GM18907 (cell line): ENCODE results near the gene UBAC1.

Experiments used
- ATAC-seq: cut with Tn5 transposase; IDR thresholded peaks from one replicate; pipeline ENCODE4 v1.9.1; 2021; ENCODE audit warnings: mild to moderate bottlenecking, moderate library complexity; ENCODE audit not compliant: unreplicated experiment

The UBAC1 gene

DNA sequence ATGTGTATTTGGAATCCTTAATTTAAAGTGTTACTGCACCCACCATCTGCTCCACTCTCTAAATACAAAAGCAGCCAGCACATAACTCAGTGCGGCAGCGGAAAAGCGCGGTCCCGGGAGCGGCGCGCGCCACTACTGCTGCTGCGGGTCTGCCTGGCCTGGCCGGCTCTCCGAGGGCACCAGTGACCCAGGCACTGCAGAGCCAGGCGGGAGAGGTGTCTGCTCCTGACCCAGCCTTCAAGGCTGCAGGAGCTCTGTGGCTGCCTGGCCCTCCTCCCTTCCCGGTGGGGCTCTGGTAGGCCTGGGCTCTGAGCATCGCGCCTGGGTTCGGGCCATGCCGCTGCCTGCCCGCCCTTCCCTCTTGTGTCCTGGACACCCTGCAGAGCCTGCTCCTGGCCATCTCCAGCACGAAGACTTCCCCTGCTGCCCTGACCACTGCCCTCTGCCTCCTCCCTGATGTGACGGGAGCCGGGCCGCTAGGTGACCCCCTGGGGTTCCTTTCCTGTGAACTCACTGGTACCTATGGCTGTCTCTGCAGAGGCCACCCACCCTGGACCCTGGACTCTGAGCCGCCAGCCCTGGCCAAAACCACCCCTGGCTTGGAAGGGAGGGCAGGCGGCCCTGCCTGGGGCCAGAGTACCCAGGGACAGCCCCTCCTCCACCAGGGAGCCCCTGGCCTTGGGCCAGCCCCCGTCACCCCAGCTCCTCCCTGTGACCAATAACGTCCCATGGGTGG lies 32.8 kb upstream of the UBAC1 start:
- ATAC-seq, result no peak

DNA sequence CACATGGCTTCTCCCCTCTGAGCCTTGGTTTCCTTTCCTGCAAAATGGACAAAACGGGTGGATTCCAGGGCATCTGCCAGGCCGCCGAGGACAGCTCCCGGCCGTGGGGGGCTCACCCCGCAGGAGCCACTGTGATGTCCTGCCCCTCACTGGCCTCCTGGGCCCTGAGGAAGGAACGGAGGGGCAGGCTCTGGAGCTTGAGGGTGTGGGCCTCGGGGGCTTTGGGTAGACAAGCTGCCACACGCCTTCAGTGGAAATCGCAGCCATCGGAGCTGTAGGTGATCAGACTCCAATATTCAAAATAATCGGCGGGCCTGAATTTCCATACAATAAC lies 32.2 kb upstream of the UBAC1 start:
- no peak for ATAC-seq

DNA sequence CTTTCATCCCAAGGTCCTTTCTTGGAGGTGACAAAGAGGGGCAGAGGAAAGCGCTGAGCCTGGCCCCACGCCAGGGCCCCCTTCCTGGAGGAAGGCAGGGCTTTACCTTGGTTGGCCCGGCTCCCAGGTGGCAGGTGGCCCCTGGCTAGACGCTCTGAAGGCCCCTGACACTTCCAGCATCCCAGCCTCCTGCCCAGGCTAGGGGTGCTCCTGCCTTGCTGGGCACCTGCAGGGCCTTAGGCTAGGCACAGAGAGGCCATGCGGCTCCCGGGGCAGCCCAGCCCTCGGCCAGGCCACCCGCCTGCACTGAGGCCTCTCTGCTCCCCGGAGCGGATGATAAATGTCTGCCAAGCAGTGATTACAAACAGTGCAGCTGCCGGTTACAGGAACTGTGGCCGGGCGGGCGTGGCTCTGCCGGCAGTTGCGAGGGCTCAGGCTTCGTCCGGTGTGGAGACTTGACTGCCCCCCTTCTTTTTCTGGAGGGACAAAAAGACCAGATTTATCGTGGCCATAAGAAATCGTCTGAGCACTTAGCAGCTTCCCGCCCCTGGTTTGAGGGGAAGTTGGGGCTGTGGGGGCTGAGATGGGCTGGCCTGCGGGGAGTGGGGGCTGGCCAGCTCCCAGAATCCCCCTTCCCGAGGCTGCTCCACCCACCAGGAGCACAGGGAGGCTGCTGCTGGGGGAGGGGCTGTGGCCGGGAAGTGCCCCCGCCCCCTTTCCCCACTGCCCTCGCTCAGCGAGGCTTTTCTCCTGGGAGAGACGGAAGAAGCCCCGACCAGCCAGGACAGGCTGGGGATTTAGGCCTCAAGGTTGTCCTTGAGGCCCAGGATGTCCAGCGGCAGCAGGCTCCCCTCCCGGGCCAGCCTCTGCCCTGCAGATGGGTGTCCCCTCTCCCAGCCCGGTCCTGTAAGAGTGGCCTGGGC lies 31.6 kb upstream of the UBAC1 start:
- peak; percentile 43 for ATAC-seq

DNA sequence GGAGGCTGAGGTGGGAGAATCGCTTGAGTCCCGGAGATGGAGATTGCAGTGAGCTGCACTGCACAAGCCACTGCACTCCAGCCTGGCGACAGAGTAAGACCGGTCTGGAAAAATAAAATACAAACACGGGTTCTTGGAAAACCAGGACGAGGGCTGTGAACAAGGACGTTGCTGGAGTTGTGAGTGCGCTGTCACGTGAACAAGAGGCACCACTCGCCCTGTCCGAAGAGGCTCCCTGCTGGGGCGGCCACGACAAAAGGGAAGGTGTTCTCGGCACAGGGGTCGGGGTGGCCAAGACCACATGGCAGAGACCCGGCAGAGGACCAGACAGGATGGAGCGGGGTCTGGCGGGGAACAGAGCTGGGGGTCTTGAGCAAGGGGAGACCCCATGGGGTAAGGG lies 30.6 kb upstream of the UBAC1 start:
- ATAC-seq, result no peak

DNA sequence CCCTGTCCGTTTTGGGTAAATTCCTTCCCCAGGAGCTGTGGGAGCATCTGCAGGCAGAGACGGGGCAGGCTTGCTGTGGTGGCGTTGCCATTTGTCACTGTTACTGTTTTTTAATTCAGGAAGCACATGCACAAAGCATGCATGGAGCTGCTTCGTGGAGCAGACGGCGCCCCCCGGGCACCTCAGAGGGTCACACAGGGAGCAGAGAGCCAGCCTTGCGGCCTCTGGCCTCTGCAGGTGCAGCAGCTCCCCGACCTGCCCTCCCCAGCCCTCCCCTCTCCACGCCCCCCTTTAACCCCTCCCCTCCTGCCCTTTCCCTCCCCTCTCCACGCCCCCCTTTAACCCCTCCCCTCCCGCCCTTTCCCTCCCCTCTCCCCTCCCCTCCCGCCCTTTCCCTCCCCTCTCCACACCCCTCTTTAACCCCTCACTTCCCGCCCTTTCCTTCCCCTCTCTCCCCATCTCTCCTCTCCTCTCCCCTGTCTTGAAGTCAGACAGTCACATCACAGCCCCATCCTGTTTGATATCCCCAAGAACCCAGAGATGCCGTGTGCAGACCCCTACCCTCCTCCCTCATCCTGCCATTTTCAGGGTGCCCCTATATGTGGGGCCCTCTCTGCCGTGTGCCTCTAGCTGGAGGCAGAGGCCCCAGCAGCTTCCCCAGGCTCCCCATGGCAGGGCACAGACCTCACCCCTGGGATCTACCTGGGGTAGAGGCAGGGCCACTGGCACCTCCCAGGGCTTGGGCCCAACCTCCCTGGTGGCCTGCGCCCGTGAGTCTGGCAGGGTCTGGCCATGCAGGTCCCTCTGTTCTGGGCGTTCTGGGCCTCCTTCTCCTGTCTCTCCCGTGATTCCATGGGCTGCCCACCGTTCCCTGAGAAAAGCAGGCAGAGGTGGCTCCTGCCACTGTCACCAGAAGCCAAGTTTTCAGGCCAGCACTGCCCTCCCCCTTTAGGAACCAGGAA lies 29.6 kb upstream of the UBAC1 start:
- no peak for ATAC-seq

DNA sequence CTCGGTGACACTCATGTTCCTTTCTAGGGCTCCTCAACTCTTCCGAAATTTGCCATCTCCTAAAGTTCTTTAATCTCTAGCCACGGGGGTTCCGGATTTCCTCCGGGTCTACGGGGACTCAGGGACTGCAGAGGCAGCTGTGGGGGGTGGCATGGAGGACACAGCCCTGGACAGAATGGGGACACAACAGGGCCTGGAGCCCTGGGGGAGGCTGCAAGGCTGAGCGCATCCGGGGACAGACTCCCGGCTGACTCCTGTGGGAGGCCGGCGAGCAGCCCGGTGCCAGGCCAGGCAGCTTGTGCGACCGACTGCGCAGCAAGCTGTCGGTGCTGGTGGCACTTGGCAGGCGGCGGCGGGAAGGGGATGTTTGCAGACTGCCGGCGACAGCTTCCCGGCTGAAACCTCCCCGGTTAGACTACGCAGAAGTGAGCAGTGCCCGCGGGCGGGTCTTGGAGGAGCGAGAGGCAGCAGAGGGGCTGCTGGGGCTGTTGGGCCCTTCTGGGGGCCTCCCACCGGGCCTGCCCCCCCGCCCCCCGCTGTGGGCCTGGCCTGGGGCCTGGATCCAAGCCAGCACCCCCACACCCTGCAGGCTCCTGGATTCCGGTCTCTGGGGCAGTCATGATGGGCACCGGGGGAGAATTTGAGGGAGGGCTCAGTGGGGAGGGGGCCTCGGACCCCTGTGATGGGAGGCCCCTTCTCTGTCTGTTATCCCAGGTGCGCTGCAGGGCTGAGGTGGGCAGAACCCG lies 28.7 kb upstream of the UBAC1 start:
- ATAC-seq, result no peak

DNA sequence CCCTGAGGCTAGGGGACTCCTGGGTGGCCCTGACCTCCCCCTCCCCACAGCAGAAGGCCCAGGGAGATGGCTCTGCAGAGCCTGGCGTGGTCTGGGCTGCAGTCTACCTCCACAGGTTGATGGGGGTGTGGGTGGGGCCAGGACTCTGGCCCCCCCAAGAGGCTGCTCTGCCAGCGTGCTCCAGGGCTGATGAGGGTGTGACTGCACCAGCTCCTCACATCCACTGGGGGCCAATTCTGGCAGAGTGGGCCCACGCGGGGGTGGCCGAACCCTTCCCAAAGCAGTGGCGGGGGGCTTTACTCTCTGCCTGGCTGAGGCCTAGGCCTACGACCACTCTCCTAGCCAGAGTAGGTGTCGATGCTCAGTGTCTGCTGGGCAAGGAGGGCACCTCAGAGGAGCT lies 28.0 kb upstream of the UBAC1 start:
- ATAC-seq, result no peak

DNA sequence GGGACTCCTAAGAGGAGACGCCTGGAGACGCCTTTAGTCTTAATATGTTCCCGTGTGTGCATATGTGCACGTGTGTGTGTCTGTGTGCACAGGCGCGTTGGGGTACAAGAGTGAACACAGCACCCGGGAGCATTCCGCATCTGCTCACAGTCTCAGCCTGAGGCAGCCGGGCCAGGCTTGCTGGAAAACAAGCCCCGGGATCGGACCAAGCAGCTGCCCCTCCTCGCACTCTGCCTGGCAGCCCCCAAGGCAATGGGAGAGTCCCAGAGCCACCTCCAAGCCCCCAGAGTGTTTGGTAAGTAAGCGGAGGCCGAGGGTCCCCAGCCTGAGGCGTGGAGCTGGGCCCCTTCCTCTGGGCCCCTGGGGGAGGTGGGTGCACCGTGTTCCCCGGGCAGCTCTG lies 27.3 kb upstream of the UBAC1 start:
- ATAC-seq, result no peak

DNA sequence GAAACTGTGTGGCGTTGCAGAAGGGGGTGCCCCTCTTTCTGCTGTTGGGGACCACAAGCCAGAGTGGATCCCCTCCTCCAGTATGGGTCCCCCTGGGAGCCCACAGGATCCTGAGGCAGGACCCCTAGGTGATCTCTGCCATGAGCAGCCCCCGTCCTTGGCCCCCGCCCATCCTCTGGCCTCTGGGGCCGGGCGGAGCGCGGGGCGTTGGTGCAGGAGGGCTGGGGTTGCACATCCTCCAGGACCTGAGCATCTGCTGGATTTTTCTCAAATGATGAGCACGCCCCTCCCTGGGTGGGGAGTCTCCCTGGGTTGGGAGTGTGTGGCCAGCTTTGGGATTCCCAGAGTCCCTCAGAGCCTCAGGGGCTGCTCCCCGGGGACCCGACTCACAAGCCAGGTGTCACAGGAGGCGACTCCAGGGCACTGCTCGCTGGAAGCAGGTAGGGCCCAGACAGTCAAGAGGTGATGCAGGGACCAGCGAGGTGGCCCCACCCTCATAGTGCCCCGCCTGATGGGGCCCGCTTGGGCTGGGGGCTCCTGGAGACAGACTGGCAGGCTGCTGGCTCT lies 26.7 kb upstream of the UBAC1 start:
- no peak for ATAC-seq

DNA sequence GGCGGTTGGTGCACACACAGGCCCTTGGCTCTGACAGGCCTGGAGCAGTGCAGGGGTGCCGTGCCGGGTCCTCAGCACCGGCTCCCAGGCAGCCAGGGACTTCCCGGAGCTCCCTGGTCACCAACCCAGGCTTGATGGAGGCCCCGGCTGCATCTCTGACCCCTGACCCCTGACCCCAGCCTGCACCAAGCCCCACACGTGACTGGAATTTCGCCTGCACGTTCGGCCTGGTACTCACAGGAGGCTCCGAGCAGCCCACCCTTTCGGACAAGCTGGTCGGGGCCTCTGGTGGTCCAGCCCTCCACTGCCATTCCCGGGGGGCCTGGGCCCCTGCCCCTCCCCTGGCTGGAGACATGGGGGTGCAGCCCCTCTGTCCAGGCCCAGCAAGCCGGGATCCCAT lies 25.4 kb upstream of the UBAC1 start:
- no peak for ATAC-seq

DNA sequence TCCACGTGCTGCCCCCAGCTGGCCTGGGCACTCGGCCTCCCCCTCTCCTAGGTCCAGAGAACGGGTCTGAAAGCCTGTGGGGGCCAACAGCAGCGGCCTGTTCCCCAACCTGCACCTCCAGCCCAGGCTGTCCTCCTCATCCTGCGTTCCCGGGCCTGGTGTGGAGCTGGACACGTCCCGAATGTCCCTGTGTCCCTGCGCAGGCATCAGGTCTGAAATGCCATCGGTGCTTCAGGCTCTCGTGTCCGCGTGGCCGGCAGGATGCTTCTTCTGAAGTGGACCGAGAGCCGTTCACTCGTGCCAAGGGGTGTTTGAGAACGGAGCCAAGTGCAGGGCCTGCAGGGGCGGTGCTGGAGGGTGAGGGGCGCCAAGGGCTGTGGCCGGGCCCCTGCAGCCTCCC lies 24.7 kb upstream of the UBAC1 start:
- ATAC-seq, result no peak

DNA sequence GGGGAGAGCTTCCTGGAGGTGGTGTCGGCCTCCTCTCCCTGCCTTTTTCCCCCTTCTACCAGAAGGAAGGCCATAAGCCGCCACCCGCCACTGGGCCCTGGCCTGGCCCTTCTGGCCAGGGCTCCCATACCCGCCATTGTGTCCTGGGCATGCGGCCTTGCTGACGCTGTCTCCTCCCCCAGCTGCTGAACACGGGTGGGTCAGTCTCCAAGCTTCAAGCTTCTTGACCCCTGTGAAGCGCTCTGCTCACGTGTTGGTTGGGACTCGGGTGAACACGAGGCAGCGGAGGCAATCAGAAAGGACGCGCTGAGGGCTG lies 24.2 kb upstream of the UBAC1 start:
- no peak for ATAC-seq

DNA sequence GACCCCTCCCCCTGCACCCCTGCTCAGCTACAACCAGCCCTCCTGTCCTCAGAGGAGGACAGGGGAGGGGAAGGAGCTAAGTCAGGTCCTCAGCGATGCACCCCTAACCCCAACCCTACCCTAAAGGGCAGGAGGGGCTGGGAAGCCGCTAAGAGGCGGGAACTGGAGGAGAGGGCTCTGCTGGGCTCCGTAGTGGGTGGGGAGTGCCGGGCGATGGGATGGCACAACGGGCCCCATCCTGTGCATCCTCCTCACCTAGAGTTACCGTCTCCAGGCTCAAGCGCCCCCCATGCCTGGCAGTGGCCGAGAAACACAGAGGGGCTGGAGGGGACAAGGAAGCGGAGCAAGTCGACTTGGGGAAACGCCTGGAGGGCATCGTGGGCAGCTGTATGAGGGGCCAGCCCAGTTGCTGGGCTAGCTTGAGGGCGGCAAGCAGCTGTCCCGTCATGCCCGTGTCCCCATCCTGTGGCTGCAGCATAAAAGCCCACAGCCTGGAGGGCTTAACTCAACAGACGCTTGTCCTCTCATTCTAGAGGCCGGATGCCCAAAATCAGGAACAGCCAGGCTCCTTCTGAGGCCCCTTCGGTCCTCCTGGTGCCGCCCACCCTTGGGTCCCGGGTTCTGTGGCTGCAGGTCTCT lies 23.0 kb upstream of the UBAC1 start:
- ATAC-seq, result no peak

DNA sequence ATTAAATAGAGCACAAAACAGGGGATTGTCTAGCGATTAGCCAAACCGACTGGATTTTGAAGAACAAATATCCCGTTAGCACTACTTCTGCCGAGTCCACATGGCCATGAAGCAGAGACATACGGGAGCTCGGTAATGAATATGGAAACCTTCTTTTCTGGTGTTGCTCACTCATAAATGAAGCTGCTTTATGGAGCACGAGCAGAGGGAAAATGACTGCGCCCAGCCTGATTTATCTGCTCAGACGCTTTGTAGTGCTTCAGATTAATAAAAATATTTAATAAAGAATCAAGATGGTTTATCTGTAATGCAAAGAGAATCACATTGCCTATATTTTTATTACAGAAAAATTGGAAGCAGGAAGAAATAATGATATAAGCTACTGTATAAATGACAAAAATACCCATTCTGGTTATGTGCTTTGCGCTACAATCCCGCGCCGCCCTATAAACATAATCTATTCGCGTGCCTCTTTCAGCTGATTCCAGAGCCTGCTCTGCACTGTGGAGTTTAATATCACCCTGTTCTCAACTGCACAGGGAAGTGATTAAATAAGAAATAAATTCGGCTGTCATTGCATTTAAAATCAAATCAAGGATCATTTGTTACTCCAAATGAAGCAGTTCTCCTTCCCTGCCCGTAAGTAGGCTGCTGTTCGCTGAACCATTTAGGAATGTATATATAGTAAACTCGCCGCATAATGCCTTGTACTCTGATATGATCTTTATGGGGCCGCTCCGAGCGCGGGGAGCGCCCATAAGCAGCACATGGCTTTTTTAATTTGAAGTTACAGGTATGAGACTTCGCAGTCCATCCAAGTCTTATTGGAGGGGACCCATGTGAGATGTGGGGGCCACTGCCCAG lies 22.3 kb upstream of the UBAC1 start:
- ATAC-seq, result no peak

DNA sequence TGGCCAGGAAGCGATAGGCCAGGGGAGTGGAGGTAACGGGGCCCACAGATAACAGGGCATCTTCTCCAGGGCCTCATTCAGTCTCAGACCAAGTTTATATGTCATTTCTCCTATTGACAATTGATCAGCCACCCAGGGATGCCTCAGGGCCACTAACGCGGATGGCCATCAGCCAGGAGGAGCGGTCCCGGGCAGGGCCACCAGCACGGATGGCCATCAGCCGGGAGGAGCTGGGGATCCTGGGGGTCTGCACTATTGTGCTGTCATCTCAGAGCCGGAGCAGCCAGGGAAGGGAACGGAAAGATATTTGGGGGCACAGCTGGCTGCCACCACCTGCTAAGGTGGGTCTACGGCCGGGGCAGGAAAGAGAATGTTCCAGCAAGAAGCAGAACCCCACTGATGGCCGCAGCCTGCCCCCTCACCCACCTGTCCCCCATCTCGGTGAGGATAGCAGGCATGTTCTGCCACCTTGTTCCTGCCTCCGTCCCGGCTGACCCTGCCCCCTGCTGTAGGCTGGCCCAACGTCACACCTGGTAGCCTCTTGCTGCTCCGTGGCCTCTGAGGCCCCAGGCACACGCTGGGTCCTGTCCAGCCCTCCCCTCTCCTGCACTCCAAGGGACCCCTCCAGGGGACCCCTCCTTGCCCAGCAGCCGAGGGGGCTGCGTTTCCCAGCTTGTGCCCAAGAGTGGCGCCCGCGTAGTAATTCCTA lies 21.5 kb upstream of the UBAC1 start:
- no peak for ATAC-seq

DNA sequence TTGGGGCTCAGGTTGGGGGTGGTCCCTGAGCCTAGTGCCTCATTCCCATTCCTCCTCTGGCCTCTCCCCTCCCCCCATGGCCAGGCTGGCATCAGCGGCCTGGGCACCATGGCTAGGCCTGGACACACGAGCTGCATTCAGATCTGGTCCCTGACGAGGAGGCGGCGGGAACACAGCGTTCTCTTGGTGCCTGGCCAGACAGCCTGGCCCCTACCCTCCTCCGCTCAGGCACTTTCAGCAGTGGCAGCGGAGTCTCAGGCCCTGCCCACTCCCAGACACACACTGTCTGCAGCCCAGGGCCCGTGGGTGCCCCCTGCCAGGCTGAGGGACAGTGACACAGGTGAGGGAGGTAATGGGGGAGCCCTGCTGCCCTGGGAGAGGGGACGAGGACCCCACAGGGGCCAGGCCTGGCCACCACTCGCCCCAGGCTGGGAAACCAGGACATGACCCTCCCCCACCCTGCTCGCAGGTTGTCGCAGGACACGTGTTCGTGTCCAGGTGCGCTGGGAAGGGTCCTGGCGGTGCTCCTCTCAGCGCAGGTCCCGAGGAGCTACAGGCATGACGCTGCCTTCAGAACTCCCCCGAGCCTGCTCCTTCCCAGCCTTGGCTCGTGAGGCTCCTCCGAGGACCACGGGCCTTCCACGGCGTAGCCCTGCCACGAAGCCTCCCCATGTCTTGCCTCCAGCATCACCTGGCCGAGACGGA lies 19.9 kb upstream of the UBAC1 start:
- ATAC-seq, result no peak

DNA sequence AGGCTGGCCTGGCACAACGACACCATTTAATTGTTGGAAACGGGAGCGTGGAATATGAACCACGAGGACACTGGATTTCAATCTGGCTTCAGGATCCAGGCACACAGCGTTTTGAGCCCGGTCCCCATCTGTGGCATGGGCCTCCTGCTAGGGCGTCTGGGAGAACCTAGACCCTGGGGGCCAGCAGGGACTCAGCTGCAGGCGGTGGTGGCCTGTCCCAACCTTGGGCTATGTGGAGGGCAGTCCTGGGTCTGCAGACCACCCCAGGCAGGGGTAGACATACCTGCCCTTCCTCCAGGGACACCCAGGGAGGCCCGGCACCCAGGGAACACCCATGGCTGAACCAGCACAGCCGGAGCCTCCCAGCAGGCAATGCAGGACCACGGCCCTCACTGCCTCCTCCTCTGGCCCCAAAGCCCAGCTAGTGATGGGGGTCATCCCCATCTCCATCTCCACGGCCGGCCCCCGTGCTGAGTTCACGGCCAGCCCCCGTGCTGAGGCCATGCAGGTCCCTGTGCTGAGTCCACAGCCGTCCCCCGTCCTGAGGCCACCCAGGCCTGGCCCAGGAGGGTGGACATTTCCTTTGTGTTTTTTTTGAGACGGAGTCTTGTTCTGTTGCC lies 18.5 kb upstream of the UBAC1 start:
- no peak for ATAC-seq
